HG02623 (cell line): ENCODE results near the gene ACOX3.
"Not testable (repeated sequence)": the region's sequence is repeated elsewhere in the genome, so short reads cannot be mapped to it uniquely, and the experiment has no call there.

Experiments used
- ATAC-seq: cut with Tn5 transposase; IDR thresholded peaks from one replicate; pipeline ENCODE4 v1.9.1; 2021; ENCODE audit warnings: moderate library complexity; ENCODE audit not compliant: unreplicated experiment

The ACOX3 gene

GRCh38 chr4:8359193-8359592, 81.3 kb downstream of the ACOX3 start:
- no peak for ATAC-seq

- ATAC-seq, result no peak
Observed at GRCh38 chr4:8356856-8357255, 83.7 kb downstream of the ACOX3 start.

- no peak for ATAC-seq
Observed at GRCh38 chr4:8355864-8356565, 84.5 kb downstream of the ACOX3 start.

- no peak for ATAC-seq
Observed at GRCh38 chr4:8355306-8355705, 85.2 kb downstream of the ACOX3 start.

GRCh38 chr4:8353912-8354453, 86.5 kb downstream of the ACOX3 start:
- ATAC-seq, result no peak

GRCh38 chr4:8353158-8353669, 87.3 kb downstream of the ACOX3 start:
- no peak for ATAC-seq

- no peak for ATAC-seq
Observed at GRCh38 chr4:8352368-8353157, 88.0 kb downstream of the ACOX3 start.

- ATAC-seq, result no peak
Observed at GRCh38 chr4:8351931-8352367, 88.6 kb downstream of the ACOX3 start.

GRCh38 chr4:8350841-8351461, 89.6 kb downstream of the ACOX3 start:
- ATAC-seq, result no peak

- ATAC-seq, result no peak
Observed at GRCh38 chr4:8350352-8350751, 90.2 kb downstream of the ACOX3 start.

GRCh38 chr4:8349664-8350236, 90.8 kb downstream of the ACOX3 start:
- ATAC-seq, result no peak

- not testable (repeated sequence) for ATAC-seq
Observed at GRCh38 chr4:8349236-8349635, 91.3 kb downstream of the ACOX3 start.

GRCh38 chr4:8348071-8348470, 92.5 kb downstream of the ACOX3 start:
- ATAC-seq, result no peak

- no peak for ATAC-seq
Observed at GRCh38 chr4:8347660-8348059, 92.9 kb downstream of the ACOX3 start.

GRCh38 chr4:8346838-8347605, 93.5 kb downstream of the ACOX3 start:
- no peak for ATAC-seq

- no peak for ATAC-seq
Observed at GRCh38 chr4:8345946-8346814, 94.3 kb downstream of the ACOX3 start.

- no peak for ATAC-seq
Observed at GRCh38 chr4:8345053-8345945, 95.2 kb downstream of the ACOX3 start.

- no peak for ATAC-seq
Observed at GRCh38 chr4:8344377-8344776, 96.1 kb downstream of the ACOX3 start.
